ENCODE data around the gene GDF3. TPM values are rescaled to one million over a fixed set of nuclear protein-coding genes. Genes with fewer than 3 reads are reported as not detected.
"Not testable (repeated sequence)": the region's sequence is repeated elsewhere in the genome, so short reads cannot be mapped to it uniquely, and the experiment has no call there.

Gene GDF3
- total and polyA plus RNA-seq, 2 donors (not counting 1 experiment from before 2014, with no cell fraction given): not detected

GRCh38 chr12:7675455-7675854, 20.1 kb downstream of the GDF3 start:
- H3K27ac Mint-ChIP-seq: peak overlapping the region; percentile 69
- Histone ChIP-seq H3K9ac (ENCODE audit: low read length) (peak overlapping the region; percentile 19), H3K4me2 (replicated peaks; ENCODE audit: low read depth, low read length, poor library complexity, severe bottlenecking) (peak overlapping the region; percentile 40), H3K27ac (ENCODE audit: low read length in 2 of 2) (peak overlapping the region; percentile 20 to 78), H3K4me1 (ENCODE audit: control insufficient read depth in 2 of 2, insufficient read depth in 2 of 2, low read length in 2 of 2) (peaks cover 17 to 24% of the 10 kb centered on the region in 2 donors)
- peaks cover 21% of the 10 kb centered on the region for H3K4me1 Mint-ChIP-seq
- intact Hi-C loops (cut with micrococcal nuclease); H3K36me3 ChIP-seq (replicated peaks in 1 of 2; ENCODE audit: control extremely low read depth in 1 of 2, control insufficient read depth in 1 of 2, extremely low read depth in 1 of 2, insufficient read depth in 2 of 2, low read length in 1 of 2); H3K79me2 ChIP-seq (ENCODE audit: control insufficient read depth, insufficient read depth, low read length); H3K27me3 Mint-ChIP-seq; H2AFZ ChIP-seq (ENCODE audit: insufficient read depth, low read depth, low read length, poor library complexity, severe bottlenecking); H3K4me3 ChIP-seq (ENCODE audit: control extremely low read depth in 1 of 5, extremely low read depth in 1 of 5, insufficient read depth in 1 of 5, low read depth in 2 of 5, low read length in 4 of 5); POLR2A ChIA-PET; H3K9me3 Mint-ChIP-seq (ENCODE audit: insufficient read depth); H4K20me1 ChIP-seq (ENCODE audit: control insufficient read depth, insufficient read depth, low read length, poor library complexity, severe bottlenecking); H3K27me3 ChIP-seq (replicated peaks in 1 of 4; ENCODE audit: control extremely low read depth in 1 of 4, control insufficient read depth in 3 of 4, insufficient read depth in 4 of 4, low read length in 3 of 4); H3K9me3 ChIP-seq (ENCODE audit: control extremely low read depth in 1 of 3, control insufficient read depth in 2 of 3, insufficient read depth in 1 of 3, low read length in 2 of 3): not testable (repeated sequence)
- 3% methylated on average over 4 of the region's 6 CpGs for WGBS (ENCODE audit: insufficient coverage)
- H3K4me3 Mint-ChIP-seq: peak overlapping the region; percentile 68
- ATAC-seq (ENCODE audit: low read depth) (peak; percentile 51), DNase-seq (peak; percentile 53)
- CTCF ChIA-PET: interaction anchor here (1.1 kb wide), 1 partner anchor 28 kb away, joined by 3 read pairs; no protein-coding TSS in a partner anchor

GRCh38 chr12:7668171-7668570, 27.4 kb downstream of the GDF3 start:
- Mint-ChIP-seq H3K9me3 (ENCODE audit: insufficient read depth) (no peaks in the 10 kb centered on the region), H3K27me3 (no peaks in the 10 kb centered on the region), H3K4me1 (no peaks in the 10 kb centered on the region), H3K4me3 (no peak overlapping the region), H3K27ac (no peak overlapping the region)
- CTCF ChIA-PET: interaction anchor here (0.6 to 0.8 kb wide), 2 partner anchors 31 to 211 kb away, joined by 3 to 4 read pairs; no protein-coding TSS in a partner anchor
- Histone ChIP-seq H3K36me3 (replicated peaks in 1 of 2; ENCODE audit: control extremely low read depth in 1 of 2, control insufficient read depth in 1 of 2, extremely low read depth in 1 of 2, insufficient read depth in 2 of 2, low read length in 1 of 2) (no peaks in the 10 kb centered on the region), H3K4me3 (ENCODE audit: control extremely low read depth in 1 of 5, extremely low read depth in 1 of 5, insufficient read depth in 1 of 5, low read depth in 2 of 5, low read length in 4 of 5) (no peak overlapping the region), H2AFZ (ENCODE audit: insufficient read depth, low read depth, low read length, poor library complexity, severe bottlenecking) (no peak overlapping the region), H3K27ac (ENCODE audit: low read length in 2 of 2) (no peak overlapping the region), H3K9ac (ENCODE audit: low read length) (no peak overlapping the region), H4K20me1 (ENCODE audit: control insufficient read depth, insufficient read depth, low read length, poor library complexity, severe bottlenecking) (no peaks in the 10 kb centered on the region), H3K9me3 (ENCODE audit: control extremely low read depth in 1 of 3, control insufficient read depth in 2 of 3, insufficient read depth in 1 of 3, low read length in 2 of 3) (no peaks in the 10 kb centered on the region), H3K79me2 (ENCODE audit: control insufficient read depth, insufficient read depth, low read length) (no peaks in the 10 kb centered on the region), H3K4me1 (ENCODE audit: control insufficient read depth in 2 of 2, insufficient read depth in 2 of 2, low read length in 2 of 2) (no peaks in the 10 kb centered on the region), H3K4me2 (replicated peaks; ENCODE audit: low read depth, low read length, poor library complexity, severe bottlenecking) (no peak overlapping the region), H3K27me3 (replicated peaks in 1 of 4; ENCODE audit: control extremely low read depth in 1 of 4, control insufficient read depth in 3 of 4, insufficient read depth in 4 of 4, low read length in 3 of 4) (no peaks in the 10 kb centered on the region)
- DNase-seq (no peak), ATAC-seq (ENCODE audit: low read depth) (no peak)
- intact Hi-C loops (cut with micrococcal nuclease): no loop called here
- POLR2A ChIA-PET: no interaction called here
- 93% methylated on average over 5 of the region's 5 CpGs for WGBS (ENCODE audit: insufficient coverage)
- no peak for TF ChIP-seq CTCF (IDR thresholded peaks at IDR 0.05)
- TF ChIP-seq EZH2 (IDR thresholded peaks at IDR 0.05; ENCODE audit: borderline replicate concordance, insufficient read depth, low read depth, low read length, poor library complexity, severe bottlenecking): no peak
